Measurements from ENCODE around the gene SNX10.

The SNX10 gene

GRCh38 chr7:26278770-26279169 lies 12.9 kb upstream of the SNX10 start:
- Histone ChIP-seq H3K4me2 (ENCODE audit: low read depth, low read length) (no peak overlapping the region), H3K79me2 (ENCODE audit: low read length) (no peaks in the 10 kb centered on the region), H3K27ac (ENCODE audit: low read length) (no peak overlapping the region), H2AFZ (ENCODE audit: low read length) (no peak overlapping the region), H3K9ac (ENCODE audit: low read length) (no peak overlapping the region), H3K36me3 (replicated peaks; ENCODE audit: insufficient read depth, low read length) (no peaks in the 10 kb centered on the region), H3K9me3 (replicated peaks; ENCODE audit: insufficient read depth, low read length) (no peaks in the 10 kb centered on the region), H3K4me1 (ENCODE audit: low read length) (no peaks in the 10 kb centered on the region), H3K27me3 (replicated peaks; ENCODE audit: insufficient read depth, low read length) (no peaks in the 10 kb centered on the region), H3K4me3 (ENCODE audit: low read length) (no peak overlapping the region), H3K9me2 (replicated peaks; ENCODE audit: insufficient read depth, low read length) (no peaks in the 10 kb centered on the region), H3F3A (ENCODE audit: insufficient read depth, low read length) (no peaks in the 10 kb centered on the region), H4K20me1 (ENCODE audit: insufficient read depth, low read length) (no peaks in the 10 kb centered on the region)
- peak; percentile 46 for DNase-seq
- TF ChIP-seq EZH2phosphoT487 (IDR thresholded peaks at IDR 0.05; ENCODE audit: low read length) (no peak), EZH2 (optimal IDR thresholded peaks at IDR 0.05; ENCODE audit: low read depth, low read length) (no peak), CTCF (IDR thresholded peaks at IDR 0.05; ENCODE audit: low read length) (peak; percentile 49)

- H3K9me2 ChIP-seq (replicated peaks; ENCODE audit: insufficient read depth, low read length): no peaks in the 10 kb centered on the region
- H3K27ac ChIP-seq (ENCODE audit: low read length): no peak overlapping the region
- H3K4me3 ChIP-seq (ENCODE audit: low read length): no peak overlapping the region
- no peaks in the 10 kb centered on the region for H3K79me2 ChIP-seq (ENCODE audit: low read length)
- H3K27me3 ChIP-seq (replicated peaks; ENCODE audit: insufficient read depth, low read length): no peaks in the 10 kb centered on the region
- H3F3A ChIP-seq (ENCODE audit: insufficient read depth, low read length): no peaks in the 10 kb centered on the region
- TF ChIP-seq CTCF (IDR thresholded peaks at IDR 0.05; ENCODE audit: low read length): no peak
- no peak for TF ChIP-seq EZH2 (optimal IDR thresholded peaks at IDR 0.05; ENCODE audit: low read depth, low read length)
- no peak for TF ChIP-seq EZH2phosphoT487 (IDR thresholded peaks at IDR 0.05; ENCODE audit: low read length)
- H2AFZ ChIP-seq (ENCODE audit: low read length): no peak overlapping the region
- H3K9ac ChIP-seq (ENCODE audit: low read length): no peak overlapping the region
- no peaks in the 10 kb centered on the region for H4K20me1 ChIP-seq (ENCODE audit: insufficient read depth, low read length)
- no peaks in the 10 kb centered on the region for H3K36me3 ChIP-seq (replicated peaks; ENCODE audit: insufficient read depth, low read length)
- H3K4me1 ChIP-seq (ENCODE audit: low read length): no peaks in the 10 kb centered on the region
- H3K4me2 ChIP-seq (ENCODE audit: low read depth, low read length): no peak overlapping the region
- DNase-seq: peak; percentile 11
- no peaks in the 10 kb centered on the region for H3K9me3 ChIP-seq (replicated peaks; ENCODE audit: insufficient read depth, low read length)
Measured at GRCh38 chr7:26279405-26279804, 12.3 kb upstream of the SNX10 start.

GRCh38 chr7:26280097-26280496 lies 11.6 kb upstream of the SNX10 start:
- H3K79me2 ChIP-seq (ENCODE audit: low read length): no peaks in the 10 kb centered on the region
- H3K27ac ChIP-seq (ENCODE audit: low read length): no peak overlapping the region
- no peak overlapping the region for H3K4me3 ChIP-seq (ENCODE audit: low read length)
- no peaks in the 10 kb centered on the region for H3K4me1 ChIP-seq (ENCODE audit: low read length)
- no peak overlapping the region for H3K4me2 ChIP-seq (ENCODE audit: low read depth, low read length)
- DNase-seq: no peak
- no peaks in the 10 kb centered on the region for H3F3A ChIP-seq (ENCODE audit: insufficient read depth, low read length)
- no peaks in the 10 kb centered on the region for H3K36me3 ChIP-seq (replicated peaks; ENCODE audit: insufficient read depth, low read length)
- H3K9me2 ChIP-seq (replicated peaks; ENCODE audit: insufficient read depth, low read length): no peaks in the 10 kb centered on the region
- no peak for TF ChIP-seq EZH2phosphoT487 (IDR thresholded peaks at IDR 0.05; ENCODE audit: low read length)
- TF ChIP-seq EZH2 (optimal IDR thresholded peaks at IDR 0.05; ENCODE audit: low read depth, low read length): no peak
- TF ChIP-seq CTCF (IDR thresholded peaks at IDR 0.05; ENCODE audit: low read length): no peak
- no peaks in the 10 kb centered on the region for H3K27me3 ChIP-seq (replicated peaks; ENCODE audit: insufficient read depth, low read length)
- H3K9me3 ChIP-seq (replicated peaks; ENCODE audit: insufficient read depth, low read length): no peaks in the 10 kb centered on the region
- H3K9ac ChIP-seq (ENCODE audit: low read length): no peak overlapping the region
- H2AFZ ChIP-seq (ENCODE audit: low read length): no peak overlapping the region
- H4K20me1 ChIP-seq (ENCODE audit: insufficient read depth, low read length): no peaks in the 10 kb centered on the region
